ENCODE results near the gene HLA-DQB1.
"Not testable (repeated sequence)": the region's sequence is repeated elsewhere in the genome, so short reads cannot be mapped to it uniquely, and the experiment has no call there.

The HLA-DQB1 gene

GRCh38 chr6:32662099-32662498, 4.4 kb downstream of the HLA-DQB1 start:
- TF ChIP-seq CTCF (IDR thresholded peaks at IDR 0.05), result no peak

GRCh38 chr6:32659856-32660595, 6.4 kb downstream of the HLA-DQB1 start:
- TF ChIP-seq CTCF (IDR thresholded peaks at IDR 0.05), result no peak
- no peak for DNase-seq (ENCODE audit: low spot score)

More at GRCh38 chr6:32662099-32662498, 4.4 kb downstream of the HLA-DQB1 start:
- Histone ChIP-seq H3K4me3 (no peak overlapping the region), H3K27ac (no peak overlapping the region)
- DNase-seq (ENCODE audit: low spot score), result no peak

GRCh38 chr6:32658268-32658897, 8.1 kb downstream of the HLA-DQB1 start:
- no peak for DNase-seq (ENCODE audit: low spot score)
- Histone ChIP-seq H3K4me3 (no peak overlapping the region), H3K27ac (no peak overlapping the region)
- TF ChIP-seq CTCF (IDR thresholded peaks at IDR 0.05), result no peak

More at GRCh38 chr6:32659856-32660595, 6.4 kb downstream of the HLA-DQB1 start:
- Histone ChIP-seq H3K27ac (no peak overlapping the region), H3K4me3 (no peak overlapping the region)

- H3K27ac ChIP-seq; H3K4me3 ChIP-seq; DNase-seq (ENCODE audit: low spot score): not testable (repeated sequence)
Observed at GRCh38 chr6:32657819-32658218, 8.6 kb downstream of the HLA-DQB1 start.

- H3K27ac ChIP-seq; DNase-seq (ENCODE audit: low spot score); H3K4me3 ChIP-seq: not testable (repeated sequence)
Observed at GRCh38 chr6:32657329-32657728, 9.1 kb downstream of the HLA-DQB1 start.

- DNase-seq (ENCODE audit: low spot score), result no peak
- TF ChIP-seq CTCF (IDR thresholded peaks at IDR 0.05), result no peak
- H3K4me3 ChIP-seq, result no peak overlapping the region
- H3K27ac ChIP-seq, result no peak overlapping the region
Observed at GRCh38 chr6:32655203-32655710, 11.2 kb downstream of the HLA-DQB1 start.

GRCh38 chr6:32645047-32645703, 21.3 kb downstream of the HLA-DQB1 start:
- TF ChIP-seq CTCF (IDR thresholded peaks at IDR 0.05), result no peak
- H3K27ac ChIP-seq, result no peak overlapping the region
- no peak overlapping the region for H3K4me3 ChIP-seq
- DNase-seq (ENCODE audit: low spot score), result no peak

All from coronary artery (tissue), 2 donors.